Lower lobe of right lung (tissue), 2 donors: ENCODE results near the gene ZBTB7B. TPM values are rescaled to one million over a fixed set of nuclear protein-coding genes. Genes with fewer than 3 reads are reported as not detected.
A peak's percentile ranks its signal among the peaks of the same experiment; 100 is the strongest.

ENCODE experiments used
- ATAC-seq, 2 donors: fragments of 200-7000 bp; cut with Tn5 transposase; one replicate each; pipeline ENCODE4 v1.9.1; 2020 to 2022; ENCODE audit warnings: mild to moderate bottlenecking in 2 of 2, moderate library complexity in 2 of 2
- DNase-seq: peaks from one replicate; pipeline ENCODE4 v3.0.0-alpha.2; 2020
- H3K27ac ChIP-seq: fragments of 200-600 bp; one replicate; pipeline ENCODE4 v1.8.0; 2022
- H3K27me3 ChIP-seq: fragments of 200-600 bp; one replicate; pipeline ENCODE4 v1.8.0; 2022; ENCODE audit warnings: low read depth
- H3K36me3 ChIP-seq: fragments of 200-600 bp; one replicate; pipeline ENCODE4 v1.8.0; 2022; ENCODE audit warnings: mild to moderate bottlenecking
- H3K4me1 ChIP-seq: fragments of 200-600 bp; one replicate; pipeline ENCODE4 v1.8.0; 2022
- H3K4me3 ChIP-seq: fragments of 200-600 bp; one replicate; pipeline ENCODE4 v1.8.0; 2022; ENCODE audit warnings: mild to moderate bottlenecking
- H3K9me3 ChIP-seq: fragments of 200-600 bp; one replicate; pipeline ENCODE4 v1.8.0; 2022
- intact Hi-C: fragments of 100-400 bp; cut with DNase I; formaldehyde crosslinking; loops from one replicate; pipeline ENCODE4 v1.11.0; 2022
- total RNA-seq: library from RNA; stranded (reverse); fragmentation: NEBNext Ultra II Directional; extraction: Animal tissue kit (Norgen Biotek cat#: 25700); gene quantifications from one replicate; pipeline ENCODE4 v1.2.1, GENCODE V29; 2021
- TF ChIP-seq, protein P1 (sequence below): fragments of 200-600 bp; IDR thresholded peaks from one replicate; pipeline ENCODE4 v1.8.0; 2022; ENCODE audit warnings: antibody characterized with exemption, mild to moderate bottlenecking
- donor health status: DM: no; HTN: yes; CAD: no; lungs with severe emphysema.

Gene ZBTB7B
- total RNA-seq, 1 donor from 2014 or later: 72.0 TPM

DNA sequence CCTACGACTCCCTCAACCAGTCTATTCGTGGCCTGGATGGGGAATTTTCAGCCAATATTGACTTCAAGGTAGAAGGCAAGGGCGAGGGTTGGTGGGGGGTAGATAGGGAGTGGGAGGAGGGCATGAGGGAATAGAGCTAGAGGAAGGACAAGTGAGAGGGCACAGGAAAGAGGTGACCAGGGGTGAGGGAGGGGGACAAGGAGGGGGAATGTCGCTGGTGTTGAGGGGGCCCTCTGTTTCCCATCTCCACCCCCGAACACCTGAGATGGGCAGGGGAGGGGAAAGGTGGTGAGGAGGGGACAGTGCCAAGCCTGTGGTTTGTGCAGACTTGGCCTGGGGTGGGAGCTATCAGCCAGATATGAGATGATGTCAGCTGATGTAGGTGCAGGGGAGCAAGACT is 40.2 kb downstream of the ZBTB7B start:
- no peak for ATAC-seq
- TF ChIP-seq, protein P1, sequence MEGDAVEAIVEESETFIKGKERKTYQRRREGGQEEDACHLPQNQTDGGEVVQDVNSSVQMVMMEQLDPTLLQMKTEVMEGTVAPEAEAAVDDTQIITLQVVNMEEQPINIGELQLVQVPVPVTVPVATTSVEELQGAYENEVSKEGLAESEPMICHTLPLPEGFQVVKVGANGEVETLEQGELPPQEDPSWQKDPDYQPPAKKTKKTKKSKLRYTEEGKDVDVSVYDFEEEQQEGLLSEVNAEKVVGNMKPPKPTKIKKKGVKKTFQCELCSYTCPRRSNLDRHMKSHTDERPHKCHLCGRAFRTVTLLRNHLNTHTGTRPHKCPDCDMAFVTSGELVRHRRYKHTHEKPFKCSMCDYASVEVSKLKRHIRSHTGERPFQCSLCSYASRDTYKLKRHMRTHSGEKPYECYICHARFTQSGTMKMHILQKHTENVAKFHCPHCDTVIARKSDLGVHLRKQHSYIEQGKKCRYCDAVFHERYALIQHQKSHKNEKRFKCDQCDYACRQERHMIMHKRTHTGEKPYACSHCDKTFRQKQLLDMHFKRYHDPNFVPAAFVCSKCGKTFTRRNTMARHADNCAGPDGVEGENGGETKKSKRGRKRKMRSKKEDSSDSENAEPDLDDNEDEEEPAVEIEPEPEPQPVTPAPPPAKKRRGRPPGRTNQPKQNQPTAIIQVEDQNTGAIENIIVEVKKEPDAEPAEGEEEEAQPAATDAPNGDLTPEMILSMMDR: no peak
- H3K4me1 ChIP-seq: peaks cover 30% of the 10 kb centered on the region
- DNase-seq: no peak
- H3K4me3 ChIP-seq: no peak overlapping the region
- no peaks in the 10 kb centered on the region for H3K36me3 ChIP-seq
- intact Hi-C loops: no loop called here
- no peaks in the 10 kb centered on the region for H3K27me3 ChIP-seq
- no peak overlapping the region for H3K27ac ChIP-seq
- no peaks in the 10 kb centered on the region for H3K9me3 ChIP-seq

DNA sequence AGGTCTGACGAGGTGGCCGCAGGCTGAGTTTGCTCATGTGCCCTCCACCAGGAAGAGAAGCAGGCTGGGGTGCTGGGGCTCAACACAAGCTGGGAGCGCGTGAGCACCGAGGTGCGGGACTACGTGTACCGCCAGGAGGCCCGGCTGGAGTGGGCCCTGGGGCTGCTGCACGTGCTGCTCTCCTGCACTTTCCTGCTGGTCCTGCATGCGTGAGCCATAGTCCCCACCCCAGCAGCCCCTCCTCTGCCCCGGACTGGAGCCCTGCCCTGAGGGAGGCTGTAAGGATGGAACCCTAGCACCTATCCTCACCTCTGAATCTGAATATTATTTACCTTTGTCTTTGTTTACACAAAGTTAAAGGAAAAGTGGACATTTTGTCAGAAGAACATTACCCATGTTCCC is 40.7 kb downstream of the ZBTB7B start:
- Histone ChIP-seq H3K4me3 (no peak overlapping the region), H3K4me1 (peaks cover 25% of the 10 kb centered on the region), H3K36me3 (no peaks in the 10 kb centered on the region), H3K27me3 (no peaks in the 10 kb centered on the region), H3K27ac (no peak overlapping the region), H3K9me3 (no peaks in the 10 kb centered on the region)
- TF ChIP-seq, protein P1: no peak
- ATAC-seq: no peak
- intact Hi-C loops: no loop called here
- DNase-seq: no peak

DNA sequence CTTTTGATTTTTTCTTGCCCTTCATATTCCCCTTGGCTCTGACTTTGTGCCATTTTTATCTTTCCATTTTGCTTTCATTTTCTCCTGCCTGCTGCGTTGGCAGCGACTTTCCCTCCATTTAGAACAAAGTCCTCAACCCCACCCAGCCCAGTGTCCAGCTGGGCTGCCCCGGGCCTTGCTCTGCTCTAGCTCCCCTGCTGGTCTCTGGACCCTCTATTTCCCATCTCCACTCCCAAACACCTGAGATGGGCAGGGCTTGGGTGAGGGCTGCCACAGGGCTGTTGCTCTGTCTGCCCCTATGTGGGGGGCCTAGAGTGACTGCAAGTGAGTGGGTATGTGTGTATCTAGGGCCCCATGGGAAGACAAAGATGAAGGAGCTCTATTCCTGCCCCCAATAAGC is 41.2 kb downstream of the ZBTB7B start:
- DNase-seq: no peak
- no peak for ATAC-seq
- no peaks in the 10 kb centered on the region for H3K36me3 ChIP-seq
- H3K9me3 ChIP-seq: no peaks in the 10 kb centered on the region
- TF ChIP-seq, protein P1: no peak
- peaks cover 20% of the 10 kb centered on the region for H3K4me1 ChIP-seq
- H3K27ac ChIP-seq: no peak overlapping the region
- H3K4me3 ChIP-seq: no peak overlapping the region
- H3K27me3 ChIP-seq: no peaks in the 10 kb centered on the region
- intact Hi-C loops: no loop called here

DNA sequence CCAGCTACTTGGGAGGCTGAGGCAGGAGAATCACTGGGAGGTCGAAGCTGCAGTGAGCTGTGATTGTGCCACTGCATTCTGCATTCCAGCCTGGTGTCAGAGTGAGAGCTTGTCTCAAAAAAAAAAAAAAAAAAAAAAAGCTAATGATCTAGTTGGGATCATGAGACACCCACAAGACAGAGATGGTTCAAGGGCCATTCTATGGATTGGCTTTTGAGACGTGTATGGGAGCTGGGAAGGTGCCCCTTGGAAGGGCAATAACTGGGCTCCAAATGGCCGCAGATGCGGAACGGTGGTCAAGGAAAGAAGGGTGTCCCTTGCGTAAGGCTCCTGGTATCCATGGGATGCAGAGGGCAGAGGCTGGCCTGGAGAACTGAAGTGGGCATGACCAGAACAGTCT is 41.8 kb downstream of the ZBTB7B start:
- TF ChIP-seq, protein P1: no peak
- intact Hi-C loops: no loop called here
- ATAC-seq: no peak
- Histone ChIP-seq H3K4me3 (no peak overlapping the region), H3K9me3 (no peaks in the 10 kb centered on the region), H3K4me1 (peaks cover 15% of the 10 kb centered on the region), H3K27ac (peak overlapping the region; percentile 49), H3K36me3 (no peaks in the 10 kb centered on the region), H3K27me3 (no peaks in the 10 kb centered on the region)
- no peak for DNase-seq

DNA sequence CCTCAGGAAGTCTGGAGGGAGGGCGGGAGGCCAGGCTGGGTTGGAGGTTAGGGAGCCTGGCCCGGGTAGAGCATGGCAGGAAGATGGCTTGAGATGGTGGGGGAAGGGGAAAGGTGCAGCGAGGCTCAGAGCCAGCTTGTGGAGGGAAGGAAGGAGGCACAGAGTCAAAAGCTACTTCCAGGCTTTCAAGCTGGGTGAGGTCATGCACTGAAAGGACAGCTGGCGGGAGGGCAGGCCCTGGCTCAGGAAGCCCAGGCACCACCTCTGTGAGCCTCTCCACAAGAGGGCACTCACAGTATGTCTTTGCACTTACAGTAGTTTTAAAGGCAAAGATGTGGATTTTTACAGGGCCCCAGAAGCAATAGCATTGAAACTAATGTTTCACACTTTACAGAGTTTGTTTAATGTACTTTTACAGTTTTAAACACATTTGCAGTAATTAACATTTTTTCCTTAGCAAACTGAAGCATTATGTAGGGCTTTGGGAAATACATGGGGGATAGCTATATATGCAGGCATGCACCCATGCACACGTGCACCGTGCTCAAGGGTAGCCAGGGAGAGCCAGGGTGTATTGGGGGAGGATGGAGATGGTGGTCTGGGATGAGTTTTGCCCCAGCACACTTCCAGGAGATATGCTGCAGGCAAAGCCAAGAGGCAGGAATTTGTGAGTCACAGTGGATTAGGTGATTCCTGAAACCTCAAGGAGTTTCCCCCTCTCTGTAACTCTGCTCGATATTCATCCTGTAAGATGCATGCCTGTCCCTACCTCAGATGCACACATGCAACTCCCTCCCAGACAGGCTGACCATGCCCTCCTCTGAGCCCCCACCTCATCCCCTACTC is 42.4 kb downstream of the ZBTB7B start:
- H3K9me3 ChIP-seq: no peaks in the 10 kb centered on the region
- H3K36me3 ChIP-seq: no peaks in the 10 kb centered on the region
- peaks cover 22% of the 10 kb centered on the region for H3K4me1 ChIP-seq
- ATAC-seq (peak; percentile 95 to 96), DNase-seq (peak; percentile 90)
- H3K27me3 ChIP-seq: no peaks in the 10 kb centered on the region
- no peak overlapping the region for H3K4me3 ChIP-seq
- peak overlapping the region; percentile 49 for H3K27ac ChIP-seq
- TF ChIP-seq, protein P1: peak; percentile 82
- intact Hi-C loops: no loop called here
